DND-41 (cell line): ENCODE measurements around the gene LY6G6C.

Source experiments
- ATAC-seq: fragments of 200-7000 bp; cut with Tn5 transposase; 3 replicates; pipeline ENCODE4 v1.9.1; 2021; ENCODE audit warnings: low read depth; ENCODE audit not compliant: insufficient read depth
- DNase-seq: peaks from one replicate; pipeline ENCODE4 v3.0.0-alpha.2; 2020
- H2AFZ ChIP-seq: 2 replicates; pipeline ENCODE4 v1.6.0; 2012; ENCODE audit warnings: low read depth, low read length
- H3K27ac ChIP-seq: 2 replicates; pipeline ENCODE4 v1.5.1; 2012; ENCODE audit warnings: low read length, inconsistent platforms
- H3K27me3 ChIP-seq: fragments of 200-600 bp; sonication (generic); 2 replicates; pipeline ENCODE4 v1.6.0; 2012; ENCODE audit warnings: low read length, mild to moderate bottlenecking, inconsistent platforms; ENCODE audit not compliant: insufficient read depth, poor library complexity
- H3K36me3 ChIP-seq: 2 replicates; pipeline ENCODE4 v1.5.1; 2012; ENCODE audit warnings: low read length, inconsistent platforms; ENCODE audit not compliant: insufficient read depth
- H3K4me1 ChIP-seq: 2 replicates; pipeline ENCODE4 v1.5.1; 2012; ENCODE audit warnings: mild to moderate bottlenecking, low read length; ENCODE audit not compliant: insufficient read depth
- H3K4me2 ChIP-seq: 2 replicates; pipeline ENCODE4 v1.6.0; 2012; ENCODE audit warnings: mild to moderate bottlenecking, moderate library complexity, low read length, inconsistent platforms; ENCODE audit not compliant: insufficient read depth
- H3K4me3 ChIP-seq, 2 experiments: fragments of 200-600 bp in 1 of 2; shearing (Covaris generic) in 1 of 2; 2 replicates each; pipeline ENCODE4 v1.5.1; 2012 to 2016; ENCODE audit warnings: inconsistent platforms in 2 of 2, low read length in 2 of 2, mild to moderate bottlenecking in 2 of 2, low read depth in 1 of 2, moderate library complexity in 1 of 2
- H3K79me2 ChIP-seq: 2 replicates; pipeline ENCODE4 v1.6.0; 2012; ENCODE audit warnings: low read length, inconsistent platforms; ENCODE audit not compliant: insufficient read depth
- H3K9ac ChIP-seq: 2 replicates; pipeline ENCODE4 v1.6.0; 2012; ENCODE audit warnings: low read depth, mild to moderate bottlenecking, inconsistent platforms, low read length, moderate library complexity
- H3K9me3 ChIP-seq: 2 replicates; pipeline ENCODE4 v1.5.1; 2012; ENCODE audit warnings: low read length, moderate library complexity, mild to moderate bottlenecking, inconsistent platforms; ENCODE audit not compliant: insufficient read depth, severe bottlenecking
- H4K20me1 ChIP-seq: 2 replicates; pipeline ENCODE4 v1.6.0; 2012; ENCODE audit warnings: low read length; ENCODE audit not compliant: insufficient read depth
- CTCF ChIP-seq: IDR thresholded peaks from 2 replicates; pipeline ENCODE4 v1.5.1; 2012; ENCODE audit warnings: borderline replicate concordance, low read length, moderate library complexity, mild to moderate bottlenecking; ENCODE audit not compliant: poor library complexity, severe bottlenecking; ENCODE audit errors: extremely low read depth
- EZH2 ChIP-seq: IDR thresholded peaks from 3 replicates; pipeline ENCODE4 v1.6.1; 2012; ENCODE audit warnings: borderline replicate concordance, low read depth, mild to moderate bottlenecking, moderate library complexity, low read length, inconsistent platforms; ENCODE audit not compliant: severe bottlenecking

LY6G6C gene

GRCh38 chr6:31742894-31743293 lies 21.3 kb upstream of the LY6G6C start:
- Histone ChIP-seq H3K4me2 (no peak overlapping the region), H4K20me1 (peaks cover 6% of the 10 kb centered on the region; the same call in 1 of the 2 replicates), H2AFZ (no peak overlapping the region), H3K9me3 (no peaks in the 10 kb centered on the region), H3K9ac (no peak overlapping the region), H3K79me2 (peaks cover 34% of the 10 kb centered on the region), H3K27me3 (no peaks in the 10 kb centered on the region), H3K4me3 (no peak overlapping the region), H3K36me3 (peaks cover 57% of the 10 kb centered on the region), H3K4me1 (peaks cover 34% of the 10 kb centered on the region), H3K27ac (no peak overlapping the region)
- TF ChIP-seq CTCF: no peak
- TF ChIP-seq EZH2: no peak
- DNase-seq (no peak), ATAC-seq (no peak)

GRCh38 chr6:31741815-31742214 lies 20.3 kb upstream of the LY6G6C start:
- H3K36me3 ChIP-seq: peaks cover 46% of the 10 kb centered on the region
- DNase-seq: no peak

GRCh38 chr6:31740397-31741223 lies 19.1 kb upstream of the LY6G6C start:
- Histone ChIP-seq H3K9ac (peak overlapping the region; percentile 99), H3K79me2 (peaks cover 48% of the 10 kb centered on the region), H3K4me3 (peak overlapping the region; percentile 68 to 86), H3K36me3 (peaks cover 43% of the 10 kb centered on the region), H2AFZ (peak overlapping the region; percentile 61), H3K4me2 (peak overlapping the region; percentile 69), H3K4me1 (peaks cover 52% of the 10 kb centered on the region), H3K27ac (peak overlapping the region; percentile 99), H3K27me3 (no peaks in the 10 kb centered on the region), H4K20me1 (no peaks in the 10 kb centered on the region), H3K9me3 (no peaks in the 10 kb centered on the region)
- ATAC-seq: no peak
- TF ChIP-seq EZH2 (no peak), CTCF (no peak)
- DNase-seq: peak; percentile 56

More at GRCh38 chr6:31741815-31742214, 20.3 kb upstream of the LY6G6C start:
- no peaks in the 10 kb centered on the region for H3K27me3 ChIP-seq
- H3K9ac ChIP-seq: peak overlapping the region; percentile 22
- H3K79me2 ChIP-seq: peaks cover 36% of the 10 kb centered on the region
- H4K20me1 ChIP-seq: no peaks in the 10 kb centered on the region
- peak overlapping the region; percentile 99; the same call in 1 of the 2 replicates for H3K27ac ChIP-seq
- ATAC-seq: no peak
- no peak for TF ChIP-seq EZH2
- TF ChIP-seq CTCF: no peak
- peaks cover 45% of the 10 kb centered on the region for H3K4me1 ChIP-seq
- H3K9me3 ChIP-seq: no peaks in the 10 kb centered on the region
- H3K4me3 ChIP-seq: no peak overlapping the region
- no peak overlapping the region for H2AFZ ChIP-seq
- peak overlapping the region; percentile 23 for H3K4me2 ChIP-seq
